Chondrocyte (in vitro differentiated cells): ENCODE data around the gene NRTN. TPM values are rescaled to one million over a fixed set of nuclear protein-coding genes. Genes with fewer than 3 reads are reported as not detected.

Experiments
- DNase-seq: peaks from one replicate; pipeline ENCODE4 v3.0.0; 2021; ENCODE audit warnings: mixed read lengths, low spot score
- H3K27ac Mint-ChIP-seq: one replicate; pipeline ENCODE4 v1.8.0; 2021; ENCODE audit warnings: mild to moderate bottlenecking, moderate library complexity, mixed read lengths; ENCODE audit not compliant: unreplicated experiment
- H3K27me3 Mint-ChIP-seq: 2 replicates; pipeline ENCODE4 v1.8.0; 2021; ENCODE audit warnings: low read depth, mixed read lengths
- H3K36me3 Mint-ChIP-seq: 2 replicates; pipeline ENCODE4 v1.8.0; 2021; ENCODE audit warnings: low read depth, mixed read lengths
- H3K4me1 Mint-ChIP-seq: 2 replicates; pipeline ENCODE4 v1.8.0; 2021; ENCODE audit warnings: low read depth, mild to moderate bottlenecking, mixed read lengths
- H3K4me3 Mint-ChIP-seq: one replicate; pipeline ENCODE4 v1.8.0; 2021; ENCODE audit warnings: mild to moderate bottlenecking, moderate library complexity, mixed read lengths; ENCODE audit not compliant: unreplicated experiment
- H3K9me3 Mint-ChIP-seq: 2 replicates; pipeline ENCODE4 v1.8.0; 2021; ENCODE audit warnings: low read depth, mixed read lengths
- CTCF ChIP-seq: fragments of 200-600 bp; sonication (generic); IDR thresholded peaks from 2 replicates; pipeline ENCODE4 v1.5.0; 2021; ENCODE audit warnings: antibody characterized with exemption, mild to moderate bottlenecking, moderate library complexity
- total RNA-seq: library from RNA; stranded (reverse); gene quantifications from 3 replicates; pipeline ENCODE4 v1.2.1, GENCODE V29; 2021

The NRTN gene
- total RNA-seq, 1 donor from 2014 or later = 0.77 TPM

GRCh38 chr19:5805462-5806132 lies 730 bp downstream of the NRTN start:
- H3K4me3 Mint-ChIP-seq = peak overlapping the region; percentile 36
- H3K4me1 Mint-ChIP-seq = peaks cover 9% of the 10 kb centered on the region
- no peaks in the 10 kb centered on the region for H3K9me3 Mint-ChIP-seq
- DNase-seq = peak; percentile 91
- H3K27ac Mint-ChIP-seq = no peak overlapping the region
- peaks cover 9% of the 10 kb centered on the region for H3K27me3 Mint-ChIP-seq
- TF ChIP-seq CTCF = peak; percentile 88
- no peaks in the 10 kb centered on the region for H3K36me3 Mint-ChIP-seq

GRCh38 chr19:5806133-5806489 lies 1.2 kb downstream of the NRTN start:
- no peaks in the 10 kb centered on the region for H3K36me3 Mint-ChIP-seq
- peaks cover 9% of the 10 kb centered on the region for H3K27me3 Mint-ChIP-seq
- H3K4me1 Mint-ChIP-seq = peaks cover 9% of the 10 kb centered on the region
- DNase-seq = no peak
- no peaks in the 10 kb centered on the region for H3K9me3 Mint-ChIP-seq
- H3K27ac Mint-ChIP-seq = no peak overlapping the region
- no peak overlapping the region for H3K4me3 Mint-ChIP-seq
- TF ChIP-seq CTCF = peak; percentile 56

GRCh38 chr19:5806905-5807304 lies 2.0 kb downstream of the NRTN start:
- Mint-ChIP-seq H3K9me3 (no peaks in the 10 kb centered on the region), H3K4me1 (peaks cover 7% of the 10 kb centered on the region), H3K27ac (no peak overlapping the region), H3K27me3 (peaks cover 7% of the 10 kb centered on the region), H3K4me3 (no peak overlapping the region), H3K36me3 (no peaks in the 10 kb centered on the region)
- no peak for DNase-seq
- no peak for TF ChIP-seq CTCF

- Mint-ChIP-seq H3K27ac (no peak overlapping the region), H3K9me3 (no peaks in the 10 kb centered on the region), H3K27me3 (peaks cover 5% of the 10 kb centered on the region), H3K36me3 (no peaks in the 10 kb centered on the region), H3K4me1 (peaks cover 5% of the 10 kb centered on the region), H3K4me3 (no peak overlapping the region)
- no peak for DNase-seq
- no peak for TF ChIP-seq CTCF
Observed at GRCh38 chr19:5808120-5808816, 3.4 kb downstream of the NRTN start.

GRCh38 chr19:5809053-5809452 lies 4.2 kb downstream of the NRTN start:
- no peak overlapping the region for H3K4me3 Mint-ChIP-seq
- no peak for TF ChIP-seq CTCF
- H3K9me3 Mint-ChIP-seq = no peaks in the 10 kb centered on the region
- H3K27ac Mint-ChIP-seq = no peak overlapping the region
- H3K4me1 Mint-ChIP-seq = no peaks in the 10 kb centered on the region
- DNase-seq = no peak
- peaks cover 5% of the 10 kb centered on the region for H3K27me3 Mint-ChIP-seq
- no peaks in the 10 kb centered on the region for H3K36me3 Mint-ChIP-seq
